Lower leg skin (tissue), 3 donors: ENCODE results near the gene ADRB2.

Experiments
- POLR2A ChIP-seq, 2 donors: fragments of 450-650 bp; IDR thresholded peaks; one replicate each; pipeline ENCODE4 v1.6.1; 2016 to 2017; ENCODE audit warnings: antibody characterized with exemption in 2 of 2, mild to moderate bottlenecking in 1 of 2, moderate library complexity in 1 of 2
- TF ChIP-seq, protein P1 (sequence below), 3 donors: fragments of 450-650 bp; IDR thresholded peaks; one replicate each; pipeline ENCODE4 v1.5.1; 2016; ENCODE audit warnings: antibody characterized with exemption in 3 of 3, mild to moderate bottlenecking in 3 of 3, moderate library complexity in 2 of 3

DNA sequence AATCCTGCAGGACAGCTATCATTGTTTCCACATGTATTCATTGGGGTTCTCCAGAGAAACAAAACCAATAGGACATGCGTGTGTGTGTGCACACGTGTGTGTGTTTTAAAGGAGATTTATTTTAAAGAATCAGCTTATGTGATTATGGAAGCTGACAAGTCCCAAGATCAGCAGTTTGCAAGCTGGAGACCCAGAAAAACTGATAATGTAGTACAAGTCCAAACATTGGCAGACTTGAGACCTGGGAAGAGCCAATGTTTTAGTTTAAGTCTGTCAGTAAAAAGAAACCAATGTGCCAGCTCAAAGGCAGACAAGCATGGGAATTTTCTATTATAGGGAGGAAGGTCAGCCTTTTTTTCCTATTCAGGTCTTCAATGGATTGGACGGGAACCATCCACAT, 35.3 kb downstream of the ADRB2 start:
- TF ChIP-seq, protein P1, sequence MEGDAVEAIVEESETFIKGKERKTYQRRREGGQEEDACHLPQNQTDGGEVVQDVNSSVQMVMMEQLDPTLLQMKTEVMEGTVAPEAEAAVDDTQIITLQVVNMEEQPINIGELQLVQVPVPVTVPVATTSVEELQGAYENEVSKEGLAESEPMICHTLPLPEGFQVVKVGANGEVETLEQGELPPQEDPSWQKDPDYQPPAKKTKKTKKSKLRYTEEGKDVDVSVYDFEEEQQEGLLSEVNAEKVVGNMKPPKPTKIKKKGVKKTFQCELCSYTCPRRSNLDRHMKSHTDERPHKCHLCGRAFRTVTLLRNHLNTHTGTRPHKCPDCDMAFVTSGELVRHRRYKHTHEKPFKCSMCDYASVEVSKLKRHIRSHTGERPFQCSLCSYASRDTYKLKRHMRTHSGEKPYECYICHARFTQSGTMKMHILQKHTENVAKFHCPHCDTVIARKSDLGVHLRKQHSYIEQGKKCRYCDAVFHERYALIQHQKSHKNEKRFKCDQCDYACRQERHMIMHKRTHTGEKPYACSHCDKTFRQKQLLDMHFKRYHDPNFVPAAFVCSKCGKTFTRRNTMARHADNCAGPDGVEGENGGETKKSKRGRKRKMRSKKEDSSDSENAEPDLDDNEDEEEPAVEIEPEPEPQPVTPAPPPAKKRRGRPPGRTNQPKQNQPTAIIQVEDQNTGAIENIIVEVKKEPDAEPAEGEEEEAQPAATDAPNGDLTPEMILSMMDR (IDR thresholded peaks at IDR 0.05) = no peak
- no peak for TF ChIP-seq POLR2A (IDR thresholded peaks at IDR 0.05)
